WTC11 (cell line): ENCODE data around the gene HAO1. TPM values are rescaled to one million over a fixed set of nuclear protein-coding genes. Genes with fewer than 3 reads are reported as not detected.

Experiments used
- ATAC-seq: fragments of 200-7000 bp; cut with Tn5 transposase; 2 replicates; pipeline ENCODE4 v1.10.0; 2021; ENCODE audit warnings: mild to moderate bottlenecking, moderate library complexity
- CTCF ChIA-PET: fragments of 300-600 bp; sonication (Branson Sonifier 250); formaldehyde crosslinking; loops from one replicate; lab custom pipeline; 2021; ENCODE audit warnings: antibody characterized with exemption; lab: Charles Lee
- POLR2A ChIA-PET: fragments of 350-600 bp; sonication (Branson Sonifier 250); formaldehyde crosslinking; loops from one replicate; lab custom pipeline; 2021; ENCODE audit warnings: antibody characterized with exemption; lab: Charles Lee
- DNase-seq: peaks from one replicate; pipeline ENCODE4 v3.0.0; 2021; ENCODE audit warnings: low spot score
- H3K27ac Mint-ChIP-seq: 2 replicates; pipeline ENCODE4 v1.8.0; 2021; ENCODE audit warnings: mixed read lengths
- H3K27me3 Mint-ChIP-seq: 2 replicates; pipeline ENCODE4 v1.8.0; 2021; ENCODE audit warnings: low read depth, mild to moderate bottlenecking, moderate library complexity, mixed read lengths
- H3K36me3 Mint-ChIP-seq: 2 replicates; pipeline ENCODE4 v1.8.0; 2021; ENCODE audit warnings: mixed read lengths
- H3K4me1 Mint-ChIP-seq: 2 replicates; pipeline ENCODE4 v1.8.0; 2022; ENCODE audit warnings: mixed read lengths
- H3K4me3 Mint-ChIP-seq: 2 replicates; pipeline ENCODE4 v1.8.0; 2021; ENCODE audit warnings: mild to moderate bottlenecking, moderate library complexity, mixed read lengths
- H3K9me3 Mint-ChIP-seq: 2 replicates; pipeline ENCODE4 v1.8.0; 2021; ENCODE audit warnings: mixed read lengths
- GABPB1 ChIP-seq: sonication (generic); formaldehyde crosslinking; IDR thresholded peaks from 2 replicates; pipeline ENCODE4 v1.8.1; 2023; ENCODE audit warnings: mild to moderate bottlenecking, missing genetic modification reagents
- PRRX2 ChIP-seq: fragments of 250-450 bp; sonication (Bioruptor Pico); IDR thresholded peaks from 2 replicates; pipeline ENCODE4 v1.8.0; 2021; ENCODE audit warnings: mild to moderate bottlenecking
- TCF7 ChIP-seq: sonication (generic); formaldehyde crosslinking; IDR thresholded peaks from 2 replicates; pipeline ENCODE4 v1.8.0; 2022; ENCODE audit warnings: mild to moderate bottlenecking, low read depth, missing genetic modification reagents, moderate library complexity
- TEAD1 ChIP-seq: sonication (generic); formaldehyde crosslinking; IDR thresholded peaks from 2 replicates; pipeline ENCODE4 v1.8.0; 2022; ENCODE audit warnings: mild to moderate bottlenecking, missing genetic modification reagents
- ZNF121 ChIP-seq: sonication (generic); formaldehyde crosslinking; IDR thresholded peaks from 2 replicates; pipeline ENCODE4 v1.8.0; 2023; ENCODE audit warnings: missing genetic modification reagents
- ZNF396 ChIP-seq: fragments of 250-450 bp; sonication (Bioruptor Pico); IDR thresholded peaks from 2 replicates; pipeline ENCODE4 v1.8.0; 2021; ENCODE audit warnings: mild to moderate bottlenecking, moderate library complexity, borderline replicate concordance
- ZNF671 ChIP-seq: fragments of 250-450 bp; sonication (Bioruptor Pico); IDR thresholded peaks from 2 replicates; pipeline ENCODE4 v1.8.0; 2021; ENCODE audit warnings: mild to moderate bottlenecking
- total RNA-seq: library from RNA; stranded (reverse); gene quantifications from 3 replicates; pipeline ENCODE4 v1.2.3, GENCODE V29; 2021
- TF ChIP-seq, protein P1 (sequence below): sonication (generic); formaldehyde crosslinking; IDR thresholded peaks from 2 replicates; pipeline ENCODE4 v1.8.1; 2022; ENCODE audit warnings: low read depth, mild to moderate bottlenecking, moderate library complexity, missing genetic modification reagents, borderline replicate concordance
- TF ChIP-seq, protein P2 (sequence below): fragments of 250-450 bp; sonication (Bioruptor Pico); conservative IDR thresholded peaks from 2 replicates; pipeline ENCODE4 v1.9.0; 2021; ENCODE audit warnings: mild to moderate bottlenecking
- TF ChIP-seq, protein P3 (sequence below): sonication (generic); formaldehyde crosslinking; IDR thresholded peaks from 2 replicates; pipeline ENCODE4 v1.8.1; 2023; ENCODE audit warnings: mild to moderate bottlenecking, missing genetic modification reagents, moderate library complexity
- TF ChIP-seq, protein P4 (sequence below): sonication (generic); formaldehyde crosslinking; IDR thresholded peaks from 2 replicates; pipeline ENCODE4 v1.8.0; 2022; ENCODE audit warnings: mild to moderate bottlenecking, missing genetic modification reagents
- TF ChIP-seq, protein P5 (sequence below): fragments of 250-450 bp; sonication (Bioruptor Pico); IDR thresholded peaks from 2 replicates; pipeline ENCODE4 v1.9.0; 2021; ENCODE audit warnings: mild to moderate bottlenecking
- TF ChIP-seq, protein P6 (sequence below): sonication (generic); formaldehyde crosslinking; IDR thresholded peaks from 2 replicates; pipeline ENCODE4 v1.8.0; 2022; ENCODE audit warnings: missing genetic modification reagents
- TF ChIP-seq, protein P7 (sequence below): fragments of 250-450 bp; sonication (Bioruptor Pico); IDR thresholded peaks from 2 replicates; pipeline ENCODE4 v1.8.0; 2021; ENCODE audit warnings: mild to moderate bottlenecking
- TF ChIP-seq, protein P8 (sequence below): sonication (generic); formaldehyde crosslinking; IDR thresholded peaks from 2 replicates; pipeline ENCODE4 v1.8.1; 2022; ENCODE audit warnings: mild to moderate bottlenecking, missing genetic modification reagents, moderate library complexity, borderline replicate concordance

HAO1 gene
- total RNA-seq, 1 experiment from 2014 or later = not detected

DNA sequence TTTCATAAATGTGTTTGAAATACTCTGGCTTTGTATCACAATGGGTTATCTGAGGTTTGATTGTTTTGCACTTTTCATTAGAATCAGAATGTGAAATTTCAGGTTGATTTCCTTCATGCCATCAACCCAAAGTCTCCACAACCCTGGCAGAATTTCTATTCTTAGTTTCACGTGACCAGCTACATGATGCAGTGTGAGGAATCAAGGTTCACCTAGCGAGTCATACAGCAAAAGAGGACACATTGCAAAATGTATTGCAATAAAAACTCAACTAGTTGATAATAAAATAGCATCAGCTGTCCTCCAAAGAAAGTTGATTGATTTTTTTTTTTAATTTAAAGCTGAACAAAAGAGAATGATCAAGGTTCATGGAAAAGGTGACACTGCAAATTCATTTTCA lies 2.2 kb downstream of the HAO1 start (continued):
- TF ChIP-seq, protein P1, sequence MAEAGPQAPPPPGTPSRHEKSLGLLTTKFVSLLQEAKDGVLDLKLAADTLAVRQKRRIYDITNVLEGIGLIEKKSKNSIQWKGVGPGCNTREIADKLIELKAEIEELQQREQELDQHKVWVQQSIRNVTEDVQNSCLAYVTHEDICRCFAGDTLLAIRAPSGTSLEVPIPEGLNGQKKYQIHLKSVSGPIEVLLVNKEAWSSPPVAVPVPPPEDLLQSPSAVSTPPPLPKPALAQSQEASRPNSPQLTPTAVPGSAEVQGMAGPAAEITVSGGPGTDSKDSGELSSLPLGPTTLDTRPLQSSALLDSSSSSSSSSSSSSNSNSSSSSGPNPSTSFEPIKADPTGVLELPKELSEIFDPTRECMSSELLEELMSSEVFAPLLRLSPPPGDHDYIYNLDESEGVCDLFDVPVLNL (CRISPR knock-in tag) = no peak
- no peak for TF ChIP-seq ZNF396 (CRISPR knock-in tag)
- no peak for TF ChIP-seq ZNF671 (CRISPR knock-in tag)
- TF ChIP-seq, protein P2, sequence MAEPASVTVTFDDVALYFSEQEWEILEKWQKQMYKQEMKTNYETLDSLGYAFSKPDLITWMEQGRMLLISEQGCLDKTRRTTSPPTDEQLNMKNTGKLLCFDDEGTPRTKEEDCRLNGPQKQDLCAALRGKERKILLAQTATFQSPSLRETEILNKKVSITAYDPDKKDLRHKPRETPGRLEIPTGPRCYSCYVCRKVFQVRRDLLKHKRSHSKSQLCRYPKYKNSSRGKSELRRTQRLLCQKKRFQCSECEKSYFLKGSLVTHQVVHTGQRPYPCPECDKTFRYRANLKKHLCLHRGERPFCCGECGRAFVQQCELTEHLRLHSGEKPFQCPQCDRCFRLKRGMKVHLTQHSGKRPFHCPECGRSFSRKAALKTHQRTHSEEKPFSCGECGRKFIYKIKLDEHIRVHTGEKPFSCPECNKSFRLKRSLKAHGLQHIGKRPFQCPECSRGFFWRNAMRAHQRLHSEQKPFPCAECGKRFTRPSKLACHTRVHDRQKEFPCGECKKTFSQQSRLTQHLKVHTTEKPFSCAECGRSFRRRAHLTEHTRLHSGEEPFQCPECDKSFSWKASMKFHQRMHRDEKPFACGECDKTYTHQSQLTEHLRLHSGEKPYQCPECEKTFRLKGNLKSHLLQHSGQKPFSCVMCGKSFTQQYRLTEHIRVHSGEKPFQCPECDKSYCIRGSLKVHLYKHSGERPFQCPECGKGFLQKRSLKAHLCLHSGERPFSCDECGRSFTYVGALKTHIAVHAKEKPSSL (CRISPR knock-in tag) = no peak

DNA sequence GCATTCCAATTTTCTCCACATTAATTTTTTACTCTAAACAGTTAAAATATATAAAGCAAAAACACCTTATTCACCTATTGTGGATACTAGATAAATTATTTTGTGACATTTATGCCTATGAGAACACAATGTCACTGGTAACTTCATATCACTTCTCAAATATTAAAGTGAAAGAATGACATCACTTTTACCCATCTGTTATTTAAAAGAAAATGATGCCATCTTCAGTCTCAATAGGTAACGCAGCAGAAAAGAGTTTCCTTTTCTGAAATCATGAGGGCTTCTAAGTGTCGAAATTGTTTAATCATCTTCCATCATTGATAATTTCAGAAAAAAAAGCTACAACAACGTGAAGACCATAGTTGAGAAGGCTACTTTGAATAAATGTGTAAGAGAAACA lies 2.9 kb downstream of the HAO1 start:
- DNase-seq (no peak), ATAC-seq (no peak)
- Mint-ChIP-seq H3K4me1 (peaks cover 4% of the 10 kb centered on the region; the same call in 1 of the 2 replicates), H3K4me3 (no peak overlapping the region), H3K27ac (no peak overlapping the region), H3K27me3 (no peaks in the 10 kb centered on the region), H3K36me3 (peaks cover 8% of the 10 kb centered on the region), H3K9me3 (peaks cover 13% of the 10 kb centered on the region)
- ChIA-PET CTCF (interaction anchor here (0.7 to 3.4 kb wide), 13 partner anchors 9 to 785 kb away, joined by 3 to 37 read pairs (median 6); partner anchors contain the start of gene TMX4), POLR2A (no interaction called here)
- TF ChIP-seq, protein P3, sequence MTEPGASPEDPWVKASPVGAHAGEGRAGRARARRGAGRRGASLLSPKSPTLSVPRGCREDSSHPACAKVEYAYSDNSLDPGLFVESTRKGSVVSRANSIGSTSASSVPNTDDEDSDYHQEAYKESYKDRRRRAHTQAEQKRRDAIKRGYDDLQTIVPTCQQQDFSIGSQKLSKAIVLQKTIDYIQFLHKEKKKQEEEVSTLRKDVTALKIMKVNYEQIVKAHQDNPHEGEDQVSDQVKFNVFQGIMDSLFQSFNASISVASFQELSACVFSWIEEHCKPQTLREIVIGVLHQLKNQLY (CRISPR knock-in tag) = no peak
- TF ChIP-seq, protein P4, sequence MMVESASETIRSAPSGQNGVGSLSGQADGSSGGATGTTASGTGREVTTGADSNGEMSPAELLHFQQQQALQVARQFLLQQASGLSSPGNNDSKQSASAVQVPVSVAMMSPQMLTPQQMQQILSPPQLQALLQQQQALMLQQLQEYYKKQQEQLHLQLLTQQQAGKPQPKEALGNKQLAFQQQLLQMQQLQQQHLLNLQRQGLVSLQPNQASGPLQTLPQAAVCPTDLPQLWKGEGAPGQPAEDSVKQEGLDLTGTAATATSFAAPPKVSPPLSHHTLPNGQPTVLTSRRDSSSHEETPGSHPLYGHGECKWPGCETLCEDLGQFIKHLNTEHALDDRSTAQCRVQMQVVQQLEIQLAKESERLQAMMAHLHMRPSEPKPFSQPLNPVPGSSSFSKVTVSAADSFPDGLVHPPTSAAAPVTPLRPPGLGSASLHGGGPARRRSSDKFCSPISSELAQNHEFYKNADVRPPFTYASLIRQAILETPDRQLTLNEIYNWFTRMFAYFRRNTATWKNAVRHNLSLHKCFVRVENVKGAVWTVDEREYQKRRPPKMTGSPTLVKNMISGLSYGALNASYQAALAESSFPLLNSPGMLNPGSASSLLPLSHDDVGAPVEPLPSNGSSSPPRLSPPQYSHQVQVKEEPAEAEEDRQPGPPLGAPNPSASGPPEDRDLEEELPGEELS = no peak

DNA sequence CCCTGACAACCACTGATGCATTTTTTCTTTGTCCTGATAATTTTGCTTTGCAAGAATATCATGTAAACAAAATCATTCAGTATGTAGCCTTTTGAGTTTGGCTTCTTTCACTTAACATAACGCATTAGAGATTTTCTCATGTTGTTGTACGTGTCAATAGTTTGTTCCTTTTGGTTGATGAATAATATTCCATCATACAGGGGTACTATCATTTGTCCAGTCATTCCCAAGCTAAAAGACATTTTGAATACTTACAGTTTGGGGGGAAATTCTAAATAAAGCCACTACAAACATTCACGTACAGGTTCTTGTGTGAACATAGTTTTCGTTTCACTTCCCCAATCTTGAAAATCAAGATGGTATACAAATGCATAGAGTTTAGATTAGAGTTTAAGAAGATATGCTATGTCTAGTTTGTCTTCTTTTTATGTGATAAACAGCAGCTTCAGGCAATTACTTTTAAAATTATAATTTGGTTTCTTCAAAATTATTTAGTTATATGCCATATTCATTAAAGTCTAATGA lies 5.2 kb downstream of the HAO1 start:
- ChIA-PET CTCF (interaction anchor here (1.7 to 3.4 kb wide), 2 partner anchors 49 to 54 kb away, joined by 5 to 25 read pairs; no protein-coding TSS in a partner anchor), POLR2A (no interaction called here)
- H3K27ac Mint-ChIP-seq = no peak overlapping the region
- no peaks in the 10 kb centered on the region for H3K36me3 Mint-ChIP-seq
- ATAC-seq = no peak
- H3K9me3 Mint-ChIP-seq = no peaks in the 10 kb centered on the region
- peaks cover 4% of the 10 kb centered on the region; the same call in 1 of the 2 replicates for H3K4me1 Mint-ChIP-seq
- DNase-seq = no peak
- no peak overlapping the region for H3K4me3 Mint-ChIP-seq
- no peaks in the 10 kb centered on the region for H3K27me3 Mint-ChIP-seq
- TF ChIP-seq, protein P5, sequence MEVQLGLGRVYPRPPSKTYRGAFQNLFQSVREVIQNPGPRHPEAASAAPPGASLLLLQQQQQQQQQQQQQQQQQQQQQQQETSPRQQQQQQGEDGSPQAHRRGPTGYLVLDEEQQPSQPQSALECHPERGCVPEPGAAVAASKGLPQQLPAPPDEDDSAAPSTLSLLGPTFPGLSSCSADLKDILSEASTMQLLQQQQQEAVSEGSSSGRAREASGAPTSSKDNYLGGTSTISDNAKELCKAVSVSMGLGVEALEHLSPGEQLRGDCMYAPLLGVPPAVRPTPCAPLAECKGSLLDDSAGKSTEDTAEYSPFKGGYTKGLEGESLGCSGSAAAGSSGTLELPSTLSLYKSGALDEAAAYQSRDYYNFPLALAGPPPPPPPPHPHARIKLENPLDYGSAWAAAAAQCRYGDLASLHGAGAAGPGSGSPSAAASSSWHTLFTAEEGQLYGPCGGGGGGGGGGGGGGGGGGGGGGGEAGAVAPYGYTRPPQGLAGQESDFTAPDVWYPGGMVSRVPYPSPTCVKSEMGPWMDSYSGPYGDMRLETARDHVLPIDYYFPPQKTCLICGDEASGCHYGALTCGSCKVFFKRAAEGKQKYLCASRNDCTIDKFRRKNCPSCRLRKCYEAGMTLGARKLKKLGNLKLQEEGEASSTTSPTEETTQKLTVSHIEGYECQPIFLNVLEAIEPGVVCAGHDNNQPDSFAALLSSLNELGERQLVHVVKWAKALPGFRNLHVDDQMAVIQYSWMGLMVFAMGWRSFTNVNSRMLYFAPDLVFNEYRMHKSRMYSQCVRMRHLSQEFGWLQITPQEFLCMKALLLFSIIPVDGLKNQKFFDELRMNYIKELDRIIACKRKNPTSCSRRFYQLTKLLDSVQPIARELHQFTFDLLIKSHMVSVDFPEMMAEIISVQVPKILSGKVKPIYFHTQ (CRISPR knock-in tag) = no peak
- TF ChIP-seq, protein P6, sequence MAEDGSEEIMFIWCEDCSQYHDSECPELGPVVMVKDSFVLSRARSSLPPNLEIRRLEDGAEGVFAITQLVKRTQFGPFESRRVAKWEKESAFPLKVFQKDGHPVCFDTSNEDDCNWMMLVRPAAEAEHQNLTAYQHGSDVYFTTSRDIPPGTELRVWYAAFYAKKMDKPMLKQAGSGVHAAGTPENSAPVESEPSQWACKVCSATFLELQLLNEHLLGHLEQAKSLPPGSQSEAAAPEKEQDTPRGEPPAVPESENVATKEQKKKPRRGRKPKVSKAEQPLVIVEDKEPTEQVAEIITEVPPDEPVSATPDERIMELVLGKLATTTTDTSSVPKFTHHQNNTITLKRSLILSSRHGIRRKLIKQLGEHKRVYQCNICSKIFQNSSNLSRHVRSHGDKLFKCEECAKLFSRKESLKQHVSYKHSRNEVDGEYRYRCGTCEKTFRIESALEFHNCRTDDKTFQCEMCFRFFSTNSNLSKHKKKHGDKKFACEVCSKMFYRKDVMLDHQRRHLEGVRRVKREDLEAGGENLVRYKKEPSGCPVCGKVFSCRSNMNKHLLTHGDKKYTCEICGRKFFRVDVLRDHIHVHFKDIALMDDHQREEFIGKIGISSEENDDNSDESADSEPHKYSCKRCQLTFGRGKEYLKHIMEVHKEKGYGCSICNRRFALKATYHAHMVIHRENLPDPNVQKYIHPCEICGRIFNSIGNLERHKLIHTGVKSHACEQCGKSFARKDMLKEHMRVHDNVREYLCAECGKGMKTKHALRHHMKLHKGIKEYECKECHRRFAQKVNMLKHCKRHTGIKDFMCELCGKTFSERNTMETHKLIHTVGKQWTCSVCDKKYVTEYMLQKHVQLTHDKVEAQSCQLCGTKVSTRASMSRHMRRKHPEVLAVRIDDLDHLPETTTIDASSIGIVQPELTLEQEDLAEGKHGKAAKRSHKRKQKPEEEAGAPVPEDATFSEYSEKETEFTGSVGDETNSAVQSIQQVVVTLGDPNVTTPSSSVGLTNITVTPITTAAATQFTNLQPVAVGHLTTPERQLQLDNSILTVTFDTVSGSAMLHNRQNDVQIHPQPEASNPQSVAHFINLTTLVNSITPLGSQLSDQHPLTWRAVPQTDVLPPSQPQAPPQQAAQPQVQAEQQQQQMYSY (CRISPR knock-in tag) = no peak
- TF ChIP-seq PRRX2 (CRISPR knock-in tag) (no peak), GABPB1 (CRISPR knock-in tag) (no peak), TEAD1 (CRISPR knock-in tag) (no peak), ZNF121 (CRISPR knock-in tag) (no peak), TCF7 (CRISPR knock-in tag) (no peak)
- TF ChIP-seq, protein P7, sequence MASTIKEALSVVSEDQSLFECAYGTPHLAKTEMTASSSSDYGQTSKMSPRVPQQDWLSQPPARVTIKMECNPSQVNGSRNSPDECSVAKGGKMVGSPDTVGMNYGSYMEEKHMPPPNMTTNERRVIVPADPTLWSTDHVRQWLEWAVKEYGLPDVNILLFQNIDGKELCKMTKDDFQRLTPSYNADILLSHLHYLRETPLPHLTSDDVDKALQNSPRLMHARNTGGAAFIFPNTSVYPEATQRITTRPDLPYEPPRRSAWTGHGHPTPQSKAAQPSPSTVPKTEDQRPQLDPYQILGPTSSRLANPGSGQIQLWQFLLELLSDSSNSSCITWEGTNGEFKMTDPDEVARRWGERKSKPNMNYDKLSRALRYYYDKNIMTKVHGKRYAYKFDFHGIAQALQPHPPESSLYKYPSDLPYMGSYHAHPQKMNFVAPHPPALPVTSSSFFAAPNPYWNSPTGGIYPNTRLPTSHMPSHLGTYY (CRISPR knock-in tag) = no peak
- TF ChIP-seq, protein P8, sequence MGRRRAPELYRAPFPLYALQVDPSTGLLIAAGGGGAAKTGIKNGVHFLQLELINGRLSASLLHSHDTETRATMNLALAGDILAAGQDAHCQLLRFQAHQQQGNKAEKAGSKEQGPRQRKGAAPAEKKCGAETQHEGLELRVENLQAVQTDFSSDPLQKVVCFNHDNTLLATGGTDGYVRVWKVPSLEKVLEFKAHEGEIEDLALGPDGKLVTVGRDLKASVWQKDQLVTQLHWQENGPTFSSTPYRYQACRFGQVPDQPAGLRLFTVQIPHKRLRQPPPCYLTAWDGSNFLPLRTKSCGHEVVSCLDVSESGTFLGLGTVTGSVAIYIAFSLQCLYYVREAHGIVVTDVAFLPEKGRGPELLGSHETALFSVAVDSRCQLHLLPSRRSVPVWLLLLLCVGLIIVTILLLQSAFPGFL (CRISPR knock-in tag) = no peak
